MM.1S (cell line): ENCODE data around the gene RPL29.

ENCODE experiments used
- DNase-seq: peaks from one replicate; pipeline ENCODE4 v3.0.0-alpha.2; 2015
- H2AFZ ChIP-seq: fragments of 300-600 bp; sonication (generic); 2 replicates; pipeline ENCODE4 v1.6.0; 2016; ENCODE audit warnings: antibody characterized with exemption, low read length
- H3F3A ChIP-seq: fragments of 300-600 bp; sonication (generic); 2 replicates; pipeline ENCODE4 v1.6.1; 2016; ENCODE audit warnings: mild to moderate bottlenecking, antibody characterized with exemption, low read length, moderate library complexity, mixed read lengths; ENCODE audit not compliant: insufficient read depth
- H3K27ac ChIP-seq: fragments of 300-600 bp; sonication (generic); 2 replicates; pipeline ENCODE4 v1.5.1; 2016; ENCODE audit warnings: mild to moderate bottlenecking, low read length
- H3K27me3 ChIP-seq: fragments of 300-600 bp; sonication (generic); replicated peaks from 2 replicates; pipeline ENCODE4 v1.6.0; 2016; ENCODE audit warnings: low read length; ENCODE audit not compliant: insufficient read depth
- H3K36me3 ChIP-seq: fragments of 300-600 bp; sonication (generic); replicated peaks from 2 replicates; pipeline ENCODE4 v1.6.1; 2016; ENCODE audit warnings: mild to moderate bottlenecking, low read length, mixed read lengths; ENCODE audit not compliant: insufficient read depth
- H3K4me1 ChIP-seq: fragments of 300-600 bp; sonication (generic); 2 replicates; pipeline ENCODE4 v1.6.1; 2016; ENCODE audit warnings: low read length, mixed read lengths
- H3K4me2 ChIP-seq: fragments of 300-600 bp; sonication (generic); 2 replicates; pipeline ENCODE4 v1.6.0; 2016; ENCODE audit warnings: low read depth, low read length
- H3K4me3 ChIP-seq: fragments of 300-600 bp; sonication (generic); 2 replicates; pipeline ENCODE4 v1.5.1; 2016; ENCODE audit warnings: low read length, mixed read lengths
- H3K79me2 ChIP-seq: fragments of 300-600 bp; sonication (generic); 2 replicates; pipeline ENCODE4 v1.6.1; 2016; ENCODE audit warnings: mixed run types, low read length, mixed read lengths
- H3K9ac ChIP-seq: fragments of 300-600 bp; sonication (generic); 2 replicates; pipeline ENCODE4 v1.6.1; 2016; ENCODE audit warnings: low read length, mixed read lengths
- H3K9me2 ChIP-seq: fragments of 300-600 bp; sonication (generic); replicated peaks from 2 replicates; pipeline ENCODE4 v1.6.1; 2016; ENCODE audit warnings: mild to moderate bottlenecking, low read length, mixed read lengths; ENCODE audit not compliant: insufficient read depth
- H3K9me3 ChIP-seq: fragments of 300-600 bp; sonication (generic); replicated peaks from 2 replicates; pipeline ENCODE4 v1.6.1; 2016; ENCODE audit warnings: mild to moderate bottlenecking, low read length, mixed read lengths; ENCODE audit not compliant: insufficient read depth
- H4K20me1 ChIP-seq: fragments of 300-600 bp; sonication (generic); 2 replicates; pipeline ENCODE4 v1.6.1; 2016; ENCODE audit warnings: mild to moderate bottlenecking, low read length, moderate library complexity, mixed read lengths; ENCODE audit not compliant: insufficient read depth
- CTCF ChIP-seq: fragments of 300-600 bp; sonication (generic); IDR thresholded peaks from 2 replicates; pipeline ENCODE4 v1.5.1; 2016; ENCODE audit warnings: antibody characterized with exemption, low read length, mixed read lengths
- EZH2 ChIP-seq: fragments of 300-600 bp; sonication (generic); optimal IDR thresholded peaks from 2 replicates; pipeline ENCODE3; 2017; ENCODE audit warnings: low read depth, mild to moderate bottlenecking, antibody characterized with exemption, low read length, mixed read lengths
- EZH2phosphoT487 ChIP-seq: fragments of 300-600 bp; sonication (generic); IDR thresholded peaks from 2 replicates; pipeline ENCODE4 v1.6.1; 2018; ENCODE audit warnings: antibody characterized with exemption, low read length

The RPL29 gene

GRCh38 chr3:51983578-51984268 lies 12.0 kb downstream of the RPL29 start:
- no peak for DNase-seq
- H3K27me3 ChIP-seq, result no peaks in the 10 kb centered on the region
- TF ChIP-seq CTCF (no peak), EZH2 (no peak), EZH2phosphoT487 (no peak)
- peaks cover 8% of the 10 kb centered on the region for H3K79me2 ChIP-seq
- peaks cover 22% of the 10 kb centered on the region for H3F3A ChIP-seq
- peak overlapping the region; percentile 94 for H3K4me2 ChIP-seq
- H3K9me3 ChIP-seq, result no peaks in the 10 kb centered on the region
- no peaks in the 10 kb centered on the region for H3K9me2 ChIP-seq
- no peaks in the 10 kb centered on the region for H3K4me1 ChIP-seq
- H4K20me1 ChIP-seq, result no peaks in the 10 kb centered on the region
- H3K27ac ChIP-seq, result peak overlapping the region; percentile 75; the same call in 1 of the 2 replicates
- peak overlapping the region; percentile 79 for H3K9ac ChIP-seq
- peak overlapping the region; percentile 90 for H3K4me3 ChIP-seq
- H2AFZ ChIP-seq, result peak overlapping the region; percentile 93
- no peaks in the 10 kb centered on the region for H3K36me3 ChIP-seq

DNA sequence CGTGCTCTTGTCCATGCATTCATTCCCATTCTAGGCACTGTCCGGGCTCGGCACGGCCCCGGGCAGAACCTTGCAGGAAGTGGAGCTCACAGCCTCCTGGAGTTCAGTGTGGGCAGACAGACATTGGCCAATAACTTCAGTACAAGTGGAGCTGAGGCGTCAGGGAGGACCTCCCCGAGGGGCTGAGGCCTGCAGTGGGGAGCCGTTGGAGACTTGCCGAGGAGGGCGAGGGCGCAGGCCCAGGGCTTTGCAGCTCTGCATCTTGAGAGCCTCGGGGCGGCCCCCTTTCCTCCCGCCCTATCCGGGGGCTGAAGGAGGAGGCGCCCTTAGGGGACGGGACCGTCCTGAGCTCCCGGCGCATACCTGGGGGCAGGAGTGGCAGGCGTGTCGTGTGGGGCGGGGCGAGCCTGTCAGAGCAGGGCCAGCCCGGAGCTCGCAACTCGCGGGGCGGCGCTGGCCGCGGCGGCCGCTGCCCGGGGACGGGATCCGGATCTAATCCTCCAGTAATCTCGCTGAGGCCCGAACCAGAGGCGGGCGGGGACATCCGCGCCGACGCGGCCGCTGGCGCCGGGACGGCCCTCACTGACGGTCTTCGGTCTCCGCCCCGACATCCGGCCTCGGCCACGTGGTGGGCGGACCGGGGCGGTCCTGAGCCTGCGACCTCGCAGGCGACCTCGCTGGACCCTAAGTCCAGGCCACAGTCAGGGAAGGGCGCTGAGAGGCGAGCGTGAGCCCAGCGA lies 12.7 kb downstream of the RPL29 start, which contains the start of gene ACY1:
ACY1 (plus strand) TSS at position 698 of the 740 bp plus-strand sequence. CDS start 530 bp downstream, outside the sequence.
- peak within 1 kb of the TSS; percentile 75 for H3K27ac ChIP-seq
- peak within 1 kb of the TSS; percentile 94 for H3K4me2 ChIP-seq
- H2AFZ ChIP-seq, result peak within 1 kb of the TSS; percentile 93
- TF ChIP-seq EZH2phosphoT487 (no peak), CTCF (no peak), EZH2 (no peak)
- no peaks in the 10 kb centered on the region for H3K36me3 ChIP-seq
- H3K9me3 ChIP-seq, result no peaks in the 10 kb centered on the region
- no peaks in the 10 kb centered on the region for H3K4me1 ChIP-seq
- H3K9ac ChIP-seq, result peak within 1 kb of the TSS; percentile 79
- H3K79me2 ChIP-seq, result peaks cover 8% of the 10 kb centered on the region
- H3K27me3 ChIP-seq, result no peaks in the 10 kb centered on the region
- no peaks in the 10 kb centered on the region for H3K9me2 ChIP-seq
- peak within 1 kb of the TSS; percentile 90 for H3K4me3 ChIP-seq
- peaks cover 22% of the 10 kb centered on the region for H3F3A ChIP-seq
- H4K20me1 ChIP-seq, result no peaks in the 10 kb centered on the region
- peak; percentile 86 for DNase-seq

- H3F3A ChIP-seq, result peaks cover 24% of the 10 kb centered on the region
- peaks cover 8% of the 10 kb centered on the region for H3K79me2 ChIP-seq
- H3K9me3 ChIP-seq, result no peaks in the 10 kb centered on the region
- H3K4me1 ChIP-seq, result no peaks in the 10 kb centered on the region
- peak overlapping the region; percentile 93 for H2AFZ ChIP-seq
- no peaks in the 10 kb centered on the region for H3K9me2 ChIP-seq
- peak overlapping the region; percentile 79 for H3K9ac ChIP-seq
- no peaks in the 10 kb centered on the region for H3K36me3 ChIP-seq
- peak overlapping the region; percentile 90 for H3K4me3 ChIP-seq
- TF ChIP-seq CTCF (peak; percentile 85), EZH2phosphoT487 (no peak), EZH2 (no peak)
- peak; percentile 69 for DNase-seq
- no peaks in the 10 kb centered on the region for H3K27me3 ChIP-seq
- peak overlapping the region; percentile 75 for H3K27ac ChIP-seq
- no peaks in the 10 kb centered on the region for H4K20me1 ChIP-seq
- peak overlapping the region; percentile 94 for H3K4me2 ChIP-seq
Observed at GRCh38 chr3:51982352-51982837, 13.3 kb downstream of the RPL29 start.
